Panc1 (cell line): ENCODE data around the gene KRTAP12-2.
"Not testable (repeated sequence)": the region's sequence is repeated elsewhere in the genome, so short reads cannot be mapped to it uniquely, and the experiment has no call there.

ENCODE experiments used
- POLR2AphosphoS5 ChIP-seq: IDR thresholded peaks from 2 replicates; pipeline ENCODE4 v1.6.1; 2012; ENCODE audit warnings: mild to moderate bottlenecking, low read depth, low read length, moderate library complexity
- SIN3A ChIP-seq: IDR thresholded peaks from 2 replicates; pipeline ENCODE4 v1.6.1; 2012; ENCODE audit warnings: low read depth, mild to moderate bottlenecking, low read length, moderate library complexity, borderline replicate concordance; ENCODE audit not compliant: insufficient read depth
- TF ChIP-seq, protein P1 (sequence below): fragments of 450-650 bp; IDR thresholded peaks from 2 replicates; pipeline ENCODE4 v1.5.1; 2017; ENCODE audit warnings: mild to moderate bottlenecking

- TF ChIP-seq SIN3A, POLR2AphosphoS5: not testable (repeated sequence)
- TF ChIP-seq, protein P1, sequence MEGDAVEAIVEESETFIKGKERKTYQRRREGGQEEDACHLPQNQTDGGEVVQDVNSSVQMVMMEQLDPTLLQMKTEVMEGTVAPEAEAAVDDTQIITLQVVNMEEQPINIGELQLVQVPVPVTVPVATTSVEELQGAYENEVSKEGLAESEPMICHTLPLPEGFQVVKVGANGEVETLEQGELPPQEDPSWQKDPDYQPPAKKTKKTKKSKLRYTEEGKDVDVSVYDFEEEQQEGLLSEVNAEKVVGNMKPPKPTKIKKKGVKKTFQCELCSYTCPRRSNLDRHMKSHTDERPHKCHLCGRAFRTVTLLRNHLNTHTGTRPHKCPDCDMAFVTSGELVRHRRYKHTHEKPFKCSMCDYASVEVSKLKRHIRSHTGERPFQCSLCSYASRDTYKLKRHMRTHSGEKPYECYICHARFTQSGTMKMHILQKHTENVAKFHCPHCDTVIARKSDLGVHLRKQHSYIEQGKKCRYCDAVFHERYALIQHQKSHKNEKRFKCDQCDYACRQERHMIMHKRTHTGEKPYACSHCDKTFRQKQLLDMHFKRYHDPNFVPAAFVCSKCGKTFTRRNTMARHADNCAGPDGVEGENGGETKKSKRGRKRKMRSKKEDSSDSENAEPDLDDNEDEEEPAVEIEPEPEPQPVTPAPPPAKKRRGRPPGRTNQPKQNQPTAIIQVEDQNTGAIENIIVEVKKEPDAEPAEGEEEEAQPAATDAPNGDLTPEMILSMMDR = not testable (repeated sequence)
These were observed 28.8 kb downstream of the KRTAP12-2 start for GRCh38 chr21:44637851-44638348.
